Gastrocnemius medialis (tissue), 4 donors: ENCODE measurements around the gene DLGAP5.

Source experiments
- POLR2A ChIP-seq, 2 donors: fragments of 450-650 bp; IDR thresholded peaks; one replicate each; pipeline ENCODE4 v1.6.1; 2017; ENCODE audit warnings: antibody characterized with exemption in 2 of 2, mild to moderate bottlenecking in 2 of 2, moderate library complexity in 2 of 2
- TF ChIP-seq, protein P1 (sequence below), 5 experiments: fragments of 450-650 bp in 3 of 5; fragments of 200-600 bp in 2 of 5; sonication (generic) in 2 of 5; IDR thresholded peaks in 4 of 5; conservative IDR thresholded peaks in 1 of 5; 1 replicate in 4 of 5; 2 replicates in 1 of 5; pipeline ENCODE4 v1.5.1; 2016 to 2019; ENCODE audit warnings: antibody characterized with exemption in 5 of 5, mild to moderate bottlenecking in 3 of 5, moderate library complexity in 3 of 5

DNA sequence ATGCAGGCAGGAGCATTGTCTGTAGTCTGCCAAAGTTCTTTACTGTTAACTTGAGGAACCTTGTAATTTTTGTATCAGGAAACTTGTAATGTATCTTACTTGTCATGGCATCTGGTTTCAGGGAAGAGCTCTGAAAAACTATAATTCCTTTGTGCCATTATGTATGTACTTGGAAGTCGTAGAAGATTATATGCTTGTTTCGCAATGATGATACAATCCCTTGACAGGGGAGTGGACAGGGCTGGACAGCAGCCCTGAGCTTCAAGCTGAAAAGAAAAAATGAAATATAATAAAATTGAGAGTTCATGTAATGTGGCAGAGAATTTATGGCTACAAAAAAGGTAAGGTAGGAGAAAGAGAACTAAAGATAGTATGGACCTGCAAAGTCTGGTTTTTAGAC lies 7.4 kb upstream of the DLGAP5 start:
- TF ChIP-seq POLR2A (IDR thresholded peaks at IDR 0.05) = no peak
- TF ChIP-seq, protein P1, sequence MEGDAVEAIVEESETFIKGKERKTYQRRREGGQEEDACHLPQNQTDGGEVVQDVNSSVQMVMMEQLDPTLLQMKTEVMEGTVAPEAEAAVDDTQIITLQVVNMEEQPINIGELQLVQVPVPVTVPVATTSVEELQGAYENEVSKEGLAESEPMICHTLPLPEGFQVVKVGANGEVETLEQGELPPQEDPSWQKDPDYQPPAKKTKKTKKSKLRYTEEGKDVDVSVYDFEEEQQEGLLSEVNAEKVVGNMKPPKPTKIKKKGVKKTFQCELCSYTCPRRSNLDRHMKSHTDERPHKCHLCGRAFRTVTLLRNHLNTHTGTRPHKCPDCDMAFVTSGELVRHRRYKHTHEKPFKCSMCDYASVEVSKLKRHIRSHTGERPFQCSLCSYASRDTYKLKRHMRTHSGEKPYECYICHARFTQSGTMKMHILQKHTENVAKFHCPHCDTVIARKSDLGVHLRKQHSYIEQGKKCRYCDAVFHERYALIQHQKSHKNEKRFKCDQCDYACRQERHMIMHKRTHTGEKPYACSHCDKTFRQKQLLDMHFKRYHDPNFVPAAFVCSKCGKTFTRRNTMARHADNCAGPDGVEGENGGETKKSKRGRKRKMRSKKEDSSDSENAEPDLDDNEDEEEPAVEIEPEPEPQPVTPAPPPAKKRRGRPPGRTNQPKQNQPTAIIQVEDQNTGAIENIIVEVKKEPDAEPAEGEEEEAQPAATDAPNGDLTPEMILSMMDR (IDR thresholded peaks at IDR 0.05 in 4 of 5, conservative IDR thresholded peaks at IDR 0.05 in 1 of 5) = no peak
